DOHH2 (cell line): ENCODE data around the gene DOP1B.

Experiments used
- EZH2phosphoT487 ChIP-seq: fragments of 200-600 bp; sonication (generic); IDR thresholded peaks from 2 replicates; pipeline ENCODE4 v1.6.1; 2017; ENCODE audit warnings: borderline replicate concordance, mild to moderate bottlenecking, antibody characterized with exemption, low read length, moderate library complexity, mixed read lengths
- TF ChIP-seq, protein P1 (sequence below): fragments of 200-600 bp; sonication (generic); IDR thresholded peaks from one replicate; pipeline ENCODE4 v1.5.1; 2014; ENCODE audit warnings: antibody characterized with exemption, mild to moderate bottlenecking, low read depth, low read length; ENCODE audit not compliant: poor library complexity, severe bottlenecking

GRCh38 chr21:36148886-36149285 is 7.7 kb upstream of the DOP1B start:
- TF ChIP-seq, protein P1, sequence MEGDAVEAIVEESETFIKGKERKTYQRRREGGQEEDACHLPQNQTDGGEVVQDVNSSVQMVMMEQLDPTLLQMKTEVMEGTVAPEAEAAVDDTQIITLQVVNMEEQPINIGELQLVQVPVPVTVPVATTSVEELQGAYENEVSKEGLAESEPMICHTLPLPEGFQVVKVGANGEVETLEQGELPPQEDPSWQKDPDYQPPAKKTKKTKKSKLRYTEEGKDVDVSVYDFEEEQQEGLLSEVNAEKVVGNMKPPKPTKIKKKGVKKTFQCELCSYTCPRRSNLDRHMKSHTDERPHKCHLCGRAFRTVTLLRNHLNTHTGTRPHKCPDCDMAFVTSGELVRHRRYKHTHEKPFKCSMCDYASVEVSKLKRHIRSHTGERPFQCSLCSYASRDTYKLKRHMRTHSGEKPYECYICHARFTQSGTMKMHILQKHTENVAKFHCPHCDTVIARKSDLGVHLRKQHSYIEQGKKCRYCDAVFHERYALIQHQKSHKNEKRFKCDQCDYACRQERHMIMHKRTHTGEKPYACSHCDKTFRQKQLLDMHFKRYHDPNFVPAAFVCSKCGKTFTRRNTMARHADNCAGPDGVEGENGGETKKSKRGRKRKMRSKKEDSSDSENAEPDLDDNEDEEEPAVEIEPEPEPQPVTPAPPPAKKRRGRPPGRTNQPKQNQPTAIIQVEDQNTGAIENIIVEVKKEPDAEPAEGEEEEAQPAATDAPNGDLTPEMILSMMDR, result no peak
- no peak for TF ChIP-seq EZH2phosphoT487
